HL-60 (cell line): ENCODE results near the gene PRCC.

Experiments used
- CTCF ChIP-seq: IDR thresholded peaks from one replicate; pipeline ENCODE4 v1.5.1; 2011; ENCODE audit warnings: low read length, control low read depth, inconsistent platforms; ENCODE audit not compliant: insufficient read depth
- GABPA ChIP-seq: IDR thresholded peaks from 2 replicates; pipeline ENCODE4 v1.6.1; 2012; ENCODE audit warnings: low read depth
- POLR2AphosphoS5 ChIP-seq: IDR thresholded peaks from 2 replicates; pipeline ENCODE4 v1.6.1; 2012; ENCODE audit warnings: low read depth
- REST ChIP-seq: IDR thresholded peaks from 2 replicates; pipeline ENCODE4 v1.6.1; 2012; ENCODE audit warnings: low read depth; ENCODE audit not compliant: insufficient replicate concordance
- SPI1 ChIP-seq: IDR thresholded peaks from 2 replicates; pipeline ENCODE4 v1.6.1; 2012; ENCODE audit warnings: low read depth, mild to moderate bottlenecking, borderline replicate concordance

GRCh38 chr1:156738916-156739315 lies 28.4 kb upstream of the PRCC start:
- TF ChIP-seq CTCF (no peak), REST (no peak), GABPA (no peak), POLR2AphosphoS5 (no peak), SPI1 (no peak)
